Aortic smooth muscle cell (primary cell): Measurements from ENCODE around the gene ATP2A1. TPM values are rescaled to one million over a fixed set of nuclear protein-coding genes. Genes with fewer than 3 reads are reported as not detected.

Experiments
- total RNA-seq: library from RNA; depleted of rRNA; stranded (reverse); fragments of >200 nt; gene quantifications from 2 replicates; pipeline ENCODE4 v1.2.3, GENCODE V29; 2014

The ATP2A1 gene
- under 0.01 and 0.12 TPM in 2 replicates for total RNA-seq

GRCh38 chr16:28878083-28878926 is at the start of gene ATP2A1:
TSS of gene ATP2A1 (plus strand) at chr16:28878488. CDS start at chr16:28878672, 184 bp downstream.

DNA sequence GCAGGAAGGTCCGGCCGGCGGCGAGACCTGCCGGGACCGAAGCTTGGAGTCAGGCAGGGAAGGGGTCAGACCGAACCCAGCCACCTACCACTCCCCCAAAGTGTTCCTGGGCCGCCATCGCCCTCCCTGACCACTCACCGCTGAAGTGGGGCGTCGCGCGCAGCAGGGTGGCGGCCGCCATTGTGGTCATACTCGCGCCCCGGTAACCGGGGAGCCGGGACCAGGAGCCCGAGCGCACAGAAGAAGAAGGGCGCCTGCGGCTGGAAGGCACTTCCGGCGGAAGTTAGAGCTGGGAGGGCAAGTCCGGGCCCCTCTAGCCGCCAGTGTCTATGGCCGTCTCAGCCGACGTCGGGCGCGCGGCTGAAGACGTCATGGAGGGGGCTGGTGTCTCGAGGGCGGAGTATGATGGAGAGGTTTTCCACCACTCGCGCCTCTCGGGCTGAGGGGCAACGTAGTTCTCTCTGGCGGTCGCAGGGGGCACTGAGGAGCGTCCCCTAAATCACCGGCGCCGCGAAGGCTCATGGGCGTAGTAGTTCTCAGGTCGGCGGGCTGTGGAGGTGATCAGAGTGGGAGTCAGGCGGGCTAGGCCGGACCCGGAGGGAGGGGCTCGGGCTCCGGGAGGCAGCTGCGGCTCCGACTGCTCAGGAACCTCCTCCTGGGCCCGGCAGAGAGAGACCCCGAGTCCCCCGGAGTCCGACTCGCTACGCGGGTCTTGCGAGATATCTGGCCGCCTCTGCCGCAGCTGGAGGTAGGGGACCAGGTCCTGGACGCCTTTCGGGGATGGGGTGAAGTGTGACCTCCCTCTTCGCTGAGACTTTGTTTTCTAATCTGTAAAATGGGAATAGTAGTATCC is 32.0 kb upstream of the ATP2A1 start, which contains the start of gene TUFM:
TUFM (minus strand) TSS at position 269 of the 853 bp plus-strand sequence; CDS start at position 190, 79 bp downstream.

GRCh38 chr16:28924762-28925385 is 46.6 kb downstream of the ATP2A1 start, which contains the start of gene RABEP2:
TSS of gene RABEP2 (minus strand) at chr16:28925238. CDS start at chr16:28925163, 75 bp downstream.

GRCh38 chr16:28931801-28932225 is 53.5 kb downstream of the ATP2A1 start, which contains the start of gene CD19:
TSS of gene CD19 (plus strand) at chr16:28931971. CDS start at chr16:28932001, 30 bp downstream.

GRCh38 chr16:28950648-28951409 is 72.5 kb downstream of the ATP2A1 start, which contains the start of gene NFATC2IP:
TSS of gene NFATC2IP (plus strand) at chr16:28950937. CDS start at chr16:28951012, 75 bp downstream.

Other genes starting within 250 kb of the ATP2A1 start
- gene NPIPB8, start 240.4 kb upstream of the ATP2A1 start, total RNA-seq = 0.87 TPM in 1 of 2 replicates, not detected in the other
- gene EIF3C, start 167.0 kb upstream of the ATP2A1 start, total RNA-seq = 218 and 530 TPM in 2 replicates
- gene NPIPB9, start 126.7 kb upstream of the ATP2A1 start, total RNA-seq = 0.26 and 1.2 TPM in 2 replicates
- 26.0 and 40.7 TPM in 2 replicates for gene ATXN2L, start 55.5 kb upstream of the ATP2A1 start, total RNA-seq
- gene TUFM, start 32.1 kb upstream of the ATP2A1 start, total RNA-seq = 81.1 and 100 TPM in 2 replicates
- 11.2 and 11.6 TPM in 2 replicates for gene SH2B1, start 14.6 kb upstream of the ATP2A1 start, total RNA-seq
- gene RABEP2, start 46.8 kb downstream of the ATP2A1 start, total RNA-seq = 37.1 and 43.3 TPM in 2 replicates
- not detected in 2 replicates for gene CD19, start 53.5 kb downstream of the ATP2A1 start, total RNA-seq
- gene NFATC2IP, start 72.4 kb downstream of the ATP2A1 start, total RNA-seq = 12.8 and 14.1 TPM in 2 replicates
- gene SPNS1, start 96.3 kb downstream of the ATP2A1 start, total RNA-seq = 24.4 and 25.6 TPM in 2 replicates
- gene LAT, start 106.6 kb downstream of the ATP2A1 start, total RNA-seq = 0.53 and 0.68 TPM in 2 replicates